ENCODE results near the gene COMMD7. TPM values are rescaled to one million over a fixed set of nuclear protein-coding genes. Genes with fewer than 3 reads are reported as not detected.

COMMD7 gene
- total and polyA plus RNA-seq, 9 of the 15 experiments (the other 6 are each of a cell fraction or from before 2014, with no cell fraction given) = 11.9 to 69.1 (median 34.7) TPM

DNA sequence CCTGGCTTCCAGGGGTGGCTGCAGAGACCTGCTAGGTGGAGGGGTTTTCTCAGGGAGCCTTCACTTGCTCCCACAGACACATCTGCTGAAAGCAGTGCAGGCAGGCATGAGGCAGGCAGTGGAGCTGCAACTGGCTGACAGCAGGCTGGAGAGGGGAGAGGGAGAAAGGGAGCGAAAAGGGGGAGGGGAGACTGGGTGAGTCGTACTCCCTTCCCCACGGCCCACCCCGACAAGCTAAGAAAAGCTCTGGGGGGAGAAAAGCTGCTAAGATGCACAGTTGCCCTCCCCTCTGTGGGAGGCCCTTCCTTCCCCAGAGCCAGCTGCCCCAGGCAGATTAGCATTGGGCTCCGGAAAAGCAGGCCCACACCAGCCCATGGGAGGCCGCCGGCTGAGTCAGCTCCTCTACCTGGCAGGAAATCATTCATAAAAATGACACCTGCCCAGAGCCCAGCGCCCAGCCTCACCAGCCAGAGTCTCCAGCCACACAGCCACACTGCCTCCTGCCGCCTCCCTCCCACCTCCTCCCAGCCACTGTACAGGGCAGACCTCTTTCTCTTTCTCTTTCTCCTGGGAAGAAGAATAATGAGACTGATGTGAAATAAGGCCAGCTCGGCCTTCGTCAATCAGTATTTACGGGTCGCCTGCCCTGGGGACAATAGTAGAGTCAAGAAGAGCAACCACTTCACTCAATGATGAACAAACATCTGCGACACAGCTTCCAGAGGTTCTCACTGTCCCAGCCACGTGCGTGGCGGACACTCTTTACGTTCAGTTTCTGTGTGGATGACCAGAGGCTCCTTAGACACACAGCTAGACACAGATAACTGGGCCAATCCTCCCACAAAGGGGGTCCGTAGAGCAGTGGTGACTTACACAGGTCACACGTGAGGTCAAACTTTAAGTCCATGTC is 61.8 kb downstream of the COMMD7 start (continued):
- TF ChIP-seq ZBTB43 (CRISPR knock-in tag; IDR thresholded peaks at IDR 0.05) (no peak), ATF7 (IDR thresholded peaks at IDR 0.05) (peak; percentile 45; the same call in 1 of the 2 replicates), HMG20B (CRISPR knock-in tag; IDR thresholded peaks at IDR 0.05) (no peak), GTF2E2 (tag; IDR thresholded peaks at IDR 0.05) (no peak), ZNF316 (IDR thresholded peaks at IDR 0.05) (peak; percentile 76), CTBP1 (IDR thresholded peaks at IDR 0.05; ENCODE audit: borderline replicate concordance) (peak; percentile 73; the same call in 1 of the 2 replicates), KLF6 (CRISPR knock-in tag; IDR thresholded peaks at IDR 0.05; ENCODE audit: borderline replicate concordance) (no peak), NONO (IDR thresholded peaks at IDR 0.05; ENCODE audit: low read depth in 2 of 2, low read length in 1 of 2) (no peak), TRIM28 (IDR thresholded peaks at IDR 0.05) (no peak), NFYB (IDR thresholded peaks at IDR 0.05; ENCODE audit: extremely low read depth, insufficient read length) (no peak), ETV6 (IDR thresholded peaks at IDR 0.05; ENCODE audit: borderline replicate concordance in 1 of 2, low read depth in 2 of 2, low read length in 1 of 2) (no peak; a peak in 1 of 4 replicates), ETV6 (CRISPR knock-in tag; IDR thresholded peaks at IDR 0.05; ENCODE audit: borderline replicate concordance) (no peak), BCOR (IDR thresholded peaks at IDR 0.05) (peak; percentile 13; the same call in 1 of the 2 replicates), ZNF263 (CRISPR knock-in tag; IDR thresholded peaks at IDR 0.05; ENCODE audit: borderline replicate concordance) (peak; percentile 25; the same call in 1 of the 2 replicates), ZFP1 (CRISPR knock-in tag; IDR thresholded peaks at IDR 0.05) (no peak)
- TF ChIP-seq, protein P1, sequence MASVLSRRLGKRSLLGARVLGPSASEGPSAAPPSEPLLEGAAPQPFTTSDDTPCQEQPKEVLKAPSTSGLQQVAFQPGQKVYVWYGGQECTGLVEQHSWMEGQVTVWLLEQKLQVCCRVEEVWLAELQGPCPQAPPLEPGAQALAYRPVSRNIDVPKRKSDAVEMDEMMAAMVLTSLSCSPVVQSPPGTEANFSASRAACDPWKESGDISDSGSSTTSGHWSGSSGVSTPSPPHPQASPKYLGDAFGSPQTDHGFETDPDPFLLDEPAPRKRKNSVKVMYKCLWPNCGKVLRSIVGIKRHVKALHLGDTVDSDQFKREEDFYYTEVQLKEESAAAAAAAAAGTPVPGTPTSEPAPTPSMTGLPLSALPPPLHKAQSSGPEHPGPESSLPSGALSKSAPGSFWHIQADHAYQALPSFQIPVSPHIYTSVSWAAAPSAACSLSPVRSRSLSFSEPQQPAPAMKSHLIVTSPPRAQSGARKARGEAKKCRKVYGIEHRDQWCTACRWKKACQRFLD (CRISPR knock-in tag; IDR thresholded peaks at IDR 0.05) = peak; percentile 72
- TF ChIP-seq, protein P2, sequence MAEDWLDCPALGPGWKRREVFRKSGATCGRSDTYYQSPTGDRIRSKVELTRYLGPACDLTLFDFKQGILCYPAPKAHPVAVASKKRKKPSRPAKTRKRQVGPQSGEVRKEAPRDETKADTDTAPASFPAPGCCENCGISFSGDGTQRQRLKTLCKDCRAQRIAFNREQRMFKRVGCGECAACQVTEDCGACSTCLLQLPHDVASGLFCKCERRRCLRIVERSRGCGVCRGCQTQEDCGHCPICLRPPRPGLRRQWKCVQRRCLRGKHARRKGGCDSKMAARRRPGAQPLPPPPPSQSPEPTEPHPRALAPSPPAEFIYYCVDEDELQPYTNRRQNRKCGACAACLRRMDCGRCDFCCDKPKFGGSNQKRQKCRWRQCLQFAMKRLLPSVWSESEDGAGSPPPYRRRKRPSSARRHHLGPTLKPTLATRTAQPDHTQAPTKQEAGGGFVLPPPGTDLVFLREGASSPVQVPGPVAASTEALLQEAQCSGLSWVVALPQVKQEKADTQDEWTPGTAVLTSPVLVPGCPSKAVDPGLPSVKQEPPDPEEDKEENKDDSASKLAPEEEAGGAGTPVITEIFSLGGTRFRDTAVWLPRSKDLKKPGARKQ (CRISPR knock-in tag; IDR thresholded peaks at IDR 0.05) = no peak
- TF ChIP-seq, protein P3, sequence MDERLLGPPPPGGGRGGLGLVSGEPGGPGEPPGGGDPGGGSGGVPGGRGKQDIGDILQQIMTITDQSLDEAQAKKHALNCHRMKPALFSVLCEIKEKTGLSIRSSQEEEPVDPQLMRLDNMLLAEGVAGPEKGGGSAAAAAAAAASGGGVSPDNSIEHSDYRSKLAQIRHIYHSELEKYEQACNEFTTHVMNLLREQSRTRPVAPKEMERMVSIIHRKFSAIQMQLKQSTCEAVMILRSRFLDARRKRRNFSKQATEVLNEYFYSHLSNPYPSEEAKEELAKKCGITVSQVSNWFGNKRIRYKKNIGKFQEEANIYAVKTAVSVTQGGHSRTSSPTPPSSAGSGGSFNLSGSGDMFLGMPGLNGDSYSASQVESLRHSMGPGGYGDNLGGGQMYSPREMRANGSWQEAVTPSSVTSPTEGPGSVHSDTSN (CRISPR knock-in tag; IDR thresholded peaks at IDR 0.05; ENCODE audit: low read depth) = no peak
- TF ChIP-seq, protein P3 (tag; conservative IDR thresholded peaks at IDR 0.05; ENCODE audit: low read depth) = peak; percentile 78
